ENCODE measurements around the gene TFAP2A.
A peak's percentile ranks its signal among the peaks of the same experiment; 100 is the strongest.

TFAP2A gene

GRCh38 chr6:10412461-10413261 lies 2.2 kb downstream of the TFAP2A start:
- no peak for DNase-seq

GRCh38 chr6:10411971-10412460 lies 2.9 kb downstream of the TFAP2A start:
- DNase-seq: peak; percentile 47

GRCh38 chr6:10411131-10411970 lies 3.5 kb downstream of the TFAP2A start:
- DNase-seq: no peak

GRCh38 chr6:10410207-10411050 lies 4.4 kb downstream of the TFAP2A start:
- no peak for DNase-seq

GRCh38 chr6:10409731-10410206 lies 5.1 kb downstream of the TFAP2A start:
- no peak for DNase-seq

GRCh38 chr6:10409233-10409721 lies 5.6 kb downstream of the TFAP2A start:
- no peak for DNase-seq

GRCh38 chr6:10408457-10408856 lies 6.4 kb downstream of the TFAP2A start:
- no peak for DNase-seq

- no peak for DNase-seq
These were observed 7.2 kb downstream of the TFAP2A start for GRCh38 chr6:10407674-10408054.

- no peak for DNase-seq
These were observed 7.7 kb downstream of the TFAP2A start for GRCh38 chr6:10407018-10407673.

GRCh38 chr6:10406556-10406955 lies 8.3 kb downstream of the TFAP2A start:
- DNase-seq: no peak

- no peak for DNase-seq
These were observed 9.4 kb downstream of the TFAP2A start for GRCh38 chr6:10405513-10405900.

- DNase-seq: no peak
These were observed 9.9 kb downstream of the TFAP2A start for GRCh38 chr6:10404799-10405512.

- peak; percentile 93 for DNase-seq
These were observed 10.6 kb downstream of the TFAP2A start for GRCh38 chr6:10404107-10404798.

- peak; percentile 60 for DNase-seq
These were observed 11.3 kb downstream of the TFAP2A start for GRCh38 chr6:10403385-10404106.

- DNase-seq: no peak
These were observed 12.1 kb downstream of the TFAP2A start for GRCh38 chr6:10402648-10403311.

- DNase-seq: no peak
These were observed 13.1 kb downstream of the TFAP2A start for GRCh38 chr6:10401632-10402223.

GRCh38 chr6:10401004-10401536 lies 13.8 kb downstream of the TFAP2A start:
- no peak for DNase-seq

GRCh38 chr6:10400330-10400729 lies 14.5 kb downstream of the TFAP2A start:
- no peak for DNase-seq

GRCh38 chr6:10399451-10399850 lies 15.4 kb downstream of the TFAP2A start:
- DNase-seq: no peak

All from fibroblast of skin of right quadriceps (primary cell).